Sigmoid colon (tissue), 7 donors: ENCODE data around the gene SLC28A1. TPM values are rescaled to one million over a fixed set of nuclear protein-coding genes. Genes with fewer than 3 reads are reported as not detected.

ENCODE experiments used
- DNase-seq: peaks from one replicate; pipeline ENCODE4 v3.0.0-alpha.2; 2019
- H3K27ac ChIP-seq, 4 donors: fragments of 200-600 bp; sonication (generic); one replicate each; pipeline ENCODE4 v1.5.1; 2016 to 2019; ENCODE audit warnings: mild to moderate bottlenecking in 1 of 4
- H3K27me3 ChIP-seq, 3 donors: fragments of 200-600 bp; sonication (generic); one replicate each; pipeline ENCODE4 v1.5.1; 2019; ENCODE audit warnings: mild to moderate bottlenecking in 1 of 3
- H3K36me3 ChIP-seq, 4 donors: fragments of 200-600 bp; sonication (generic); one replicate each; pipeline ENCODE4 v1.5.1; 2016 to 2019
- H3K4me1 ChIP-seq, 4 donors: fragments of 200-600 bp; sonication (generic); one replicate each; pipeline ENCODE4 v1.5.1; 2017 to 2019
- H3K4me3 ChIP-seq, 4 donors: fragments of 200-600 bp; sonication (generic); one replicate each; pipeline ENCODE4 v1.5.1; 2017 to 2019; ENCODE audit warnings: mild to moderate bottlenecking in 2 of 4, moderate library complexity in 1 of 4
- H3K9me3 ChIP-seq, 4 donors: fragments of 200-600 bp in 3 of 4; sonication (generic) in 3 of 4; one replicate each; pipeline versions ENCODE4 v1.5.1 to v1.6.1; 2013 to 2019
- EP300 ChIP-seq, 4 donors: sonication (generic); formaldehyde crosslinking; IDR thresholded peaks; one replicate each; pipeline ENCODE4 v1.6.1; 2017; ENCODE audit warnings: antibody characterized with exemption in 4 of 4
- POLR2A ChIP-seq, 2 donors: fragments of 450-650 bp; IDR thresholded peaks; one replicate each; pipeline ENCODE4 v1.6.1; 2016; ENCODE audit warnings: antibody characterized with exemption in 2 of 2, mild to moderate bottlenecking in 2 of 2, moderate library complexity in 2 of 2
- POLR2AphosphoS5 ChIP-seq, 4 donors: sonication (generic); formaldehyde crosslinking; IDR thresholded peaks; one replicate each; pipeline ENCODE4 v1.6.1; 2017; ENCODE audit warnings: antibody characterized with exemption in 4 of 4
- WGBS, 2 donors: extraction: QIAGEN DNeasy Blood & Tissue Kit; methylation state at CpG; one replicate each; pipeline ENCODE4 v1.1.7; 2013; 5-methylcytosine and 5-hydroxymethylcytosine counted together
- intact Hi-C: fragments of 100-400 bp; cut with DNase I; formaldehyde crosslinking; loops from one replicate; pipeline ENCODE4 v1.15.1; 2023
- polyA plus RNA-seq, 3 donors: library from polyadenylated mRNA; stranded (reverse); fragments of 200-250 nt; gene quantifications; one replicate each; pipeline ENCODE4 v1.2.3, GENCODE V29; 2013
- total RNA-seq, 4 donors: library from RNA; depleted of rRNA; stranded (reverse); fragments of >200 nt; gene quantifications; one replicate each; pipeline ENCODE4 v1.1.0, GENCODE V29; 2016
- TF ChIP-seq, protein P1 (sequence below), 4 experiments: fragments of 450-650 bp in 3 of 4; fragments of 200-600 bp in 1 of 4; IDR thresholded peaks; one replicate each; pipeline ENCODE4 v1.5.1; 2016 to 2019; ENCODE audit warnings: antibody characterized with exemption in 4 of 4, mild to moderate bottlenecking in 3 of 4, moderate library complexity in 2 of 4
- donor health status: healthy with polysubstance abuse.
- donor health status: Bipolar disorder and iron deficiency.
- donor health status: healthy.

Gene SLC28A1
- total and polyA plus RNA-seq, 7 donors, result not detected

DNA sequence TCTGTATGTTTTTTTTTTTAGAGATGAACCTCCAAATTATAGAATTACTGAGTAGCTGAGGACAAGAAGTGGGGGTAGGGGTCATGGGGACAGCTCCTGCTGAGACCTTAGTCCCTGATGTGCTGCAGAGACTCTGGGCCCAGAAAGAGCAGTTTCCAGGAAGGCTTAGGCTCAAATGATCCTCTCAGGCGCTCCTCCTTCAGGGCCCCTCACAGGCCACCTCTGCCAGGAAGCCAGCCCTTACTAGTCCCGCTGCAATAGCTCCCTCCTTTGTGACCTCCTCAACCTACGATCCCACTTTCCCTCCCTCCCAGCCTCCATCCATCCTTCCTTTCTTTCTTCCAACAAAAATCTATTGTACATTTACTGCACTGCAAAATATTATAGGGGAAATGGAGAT lies 24.6 kb downstream of the SLC28A1 start:
- no peaks in the 10 kb centered on the region for H3K27me3 ChIP-seq
- H3K9me3 ChIP-seq, result no peaks in the 10 kb centered on the region
- no peak overlapping the region for H3K4me3 ChIP-seq
- WGBS, 2 donors, result 86 to 96% methylated on average over 3 of the region's 3 CpGs
- no peaks in the 10 kb centered on the region for H3K36me3 ChIP-seq
- peaks cover 0 to 45% (median 35%) of the 10 kb centered on the region in 4 donors for H3K4me1 ChIP-seq
- no peak for DNase-seq
- TF ChIP-seq EP300 (IDR thresholded peaks at IDR 0.05) (no peak), POLR2A (IDR thresholded peaks at IDR 0.05) (no peak), POLR2AphosphoS5 (IDR thresholded peaks at IDR 0.05) (no peak)
- TF ChIP-seq, protein P1, sequence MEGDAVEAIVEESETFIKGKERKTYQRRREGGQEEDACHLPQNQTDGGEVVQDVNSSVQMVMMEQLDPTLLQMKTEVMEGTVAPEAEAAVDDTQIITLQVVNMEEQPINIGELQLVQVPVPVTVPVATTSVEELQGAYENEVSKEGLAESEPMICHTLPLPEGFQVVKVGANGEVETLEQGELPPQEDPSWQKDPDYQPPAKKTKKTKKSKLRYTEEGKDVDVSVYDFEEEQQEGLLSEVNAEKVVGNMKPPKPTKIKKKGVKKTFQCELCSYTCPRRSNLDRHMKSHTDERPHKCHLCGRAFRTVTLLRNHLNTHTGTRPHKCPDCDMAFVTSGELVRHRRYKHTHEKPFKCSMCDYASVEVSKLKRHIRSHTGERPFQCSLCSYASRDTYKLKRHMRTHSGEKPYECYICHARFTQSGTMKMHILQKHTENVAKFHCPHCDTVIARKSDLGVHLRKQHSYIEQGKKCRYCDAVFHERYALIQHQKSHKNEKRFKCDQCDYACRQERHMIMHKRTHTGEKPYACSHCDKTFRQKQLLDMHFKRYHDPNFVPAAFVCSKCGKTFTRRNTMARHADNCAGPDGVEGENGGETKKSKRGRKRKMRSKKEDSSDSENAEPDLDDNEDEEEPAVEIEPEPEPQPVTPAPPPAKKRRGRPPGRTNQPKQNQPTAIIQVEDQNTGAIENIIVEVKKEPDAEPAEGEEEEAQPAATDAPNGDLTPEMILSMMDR (IDR thresholded peaks at IDR 0.05), result no peak
- intact Hi-C loops, result no loop called here
- H3K27ac ChIP-seq, result no peak overlapping the region

DNA sequence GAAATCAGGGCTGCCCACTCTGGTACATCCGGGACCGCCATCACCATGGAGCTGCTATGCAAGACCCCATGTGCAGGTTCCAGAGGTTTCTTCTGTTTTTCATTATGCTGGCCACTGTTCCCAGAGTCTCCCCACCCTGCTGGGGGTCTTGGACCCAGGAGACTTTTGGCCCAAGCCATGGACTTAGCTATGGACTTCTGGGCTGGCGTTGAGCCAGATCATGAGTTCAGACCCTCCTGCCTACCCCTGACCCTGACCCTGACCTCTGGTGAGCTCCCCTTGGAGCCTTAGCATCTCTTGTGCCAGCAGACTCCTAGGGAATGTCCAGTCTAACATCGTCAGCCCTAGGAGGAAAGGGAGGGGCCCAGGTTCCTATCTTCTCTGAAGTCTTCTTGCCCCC lies 25.3 kb downstream of the SLC28A1 start:
- no peaks in the 10 kb centered on the region for H3K27me3 ChIP-seq
- 90 to 93% methylated on average over 4 of the region's 4 CpGs for WGBS, 2 donors
- no peaks in the 10 kb centered on the region for H3K9me3 ChIP-seq
- no peak for TF ChIP-seq POLR2AphosphoS5 (IDR thresholded peaks at IDR 0.05)
- TF ChIP-seq, protein P1 (IDR thresholded peaks at IDR 0.05), result no peak
- TF ChIP-seq POLR2A (IDR thresholded peaks at IDR 0.05), result no peak
- no peak for TF ChIP-seq EP300 (IDR thresholded peaks at IDR 0.05)
- peaks cover 0 to 45% (median 35%) of the 10 kb centered on the region in 4 donors for H3K4me1 ChIP-seq
- no peak overlapping the region for H3K4me3 ChIP-seq
- no peaks in the 10 kb centered on the region for H3K36me3 ChIP-seq
- intact Hi-C loops, result no loop called here
- DNase-seq, result no peak
- H3K27ac ChIP-seq, result no peak overlapping the region

GRCh38 chr15:84910928-84911623 lies 26.6 kb downstream of the SLC28A1 start:
- H3K36me3 ChIP-seq, result no peaks in the 10 kb centered on the region
- no peak overlapping the region for H3K4me3 ChIP-seq
- WGBS, 2 donors, result 67 to 91% methylated on average over 17 of the region's 17 CpGs
- intact Hi-C loops, result no loop called here
- H3K27me3 ChIP-seq, result no peaks in the 10 kb centered on the region
- H3K9me3 ChIP-seq, result no peaks in the 10 kb centered on the region
- TF ChIP-seq, protein P1 (IDR thresholded peaks at IDR 0.05), result no peak
- no peak for TF ChIP-seq POLR2A (IDR thresholded peaks at IDR 0.05)
- TF ChIP-seq EP300 (IDR thresholded peaks at IDR 0.05), result no peak
- TF ChIP-seq POLR2AphosphoS5 (IDR thresholded peaks at IDR 0.05), result no peak
- peak overlapping the region; percentile 72 to 87 (median 79) for H3K27ac ChIP-seq
- peaks cover 0 to 48% (median 40%) of the 10 kb centered on the region in 4 donors for H3K4me1 ChIP-seq
- DNase-seq, result no peak

GRCh38 chr15:84911879-84912660 lies 27.6 kb downstream of the SLC28A1 start:
- Histone ChIP-seq H3K4me3 (no peak overlapping the region), H3K27ac (peak overlapping the region; percentile 72 to 87 (median 79)), H3K36me3 (no peaks in the 10 kb centered on the region), H3K9me3 (no peaks in the 10 kb centered on the region), H3K27me3 (no peaks in the 10 kb centered on the region), H3K4me1 (peaks cover 0 to 48% (median 40%) of the 10 kb centered on the region in 4 donors)
- peak; percentile 97 for DNase-seq
- intact Hi-C loops, result no loop called here
- 33 to 57% methylated on average over 6 of the region's 6 CpGs for WGBS, 2 donors
- TF ChIP-seq, protein P1 (IDR thresholded peaks at IDR 0.05), result no peak
- TF ChIP-seq EP300 (IDR thresholded peaks at IDR 0.05), result peak in 1 of 4 donors; percentile 62
- peak; percentile 33 to 81 (median 52) for TF ChIP-seq POLR2AphosphoS5 (IDR thresholded peaks at IDR 0.05)
